ENCODE data around the gene CRYAB.

CRYAB gene

DNA sequence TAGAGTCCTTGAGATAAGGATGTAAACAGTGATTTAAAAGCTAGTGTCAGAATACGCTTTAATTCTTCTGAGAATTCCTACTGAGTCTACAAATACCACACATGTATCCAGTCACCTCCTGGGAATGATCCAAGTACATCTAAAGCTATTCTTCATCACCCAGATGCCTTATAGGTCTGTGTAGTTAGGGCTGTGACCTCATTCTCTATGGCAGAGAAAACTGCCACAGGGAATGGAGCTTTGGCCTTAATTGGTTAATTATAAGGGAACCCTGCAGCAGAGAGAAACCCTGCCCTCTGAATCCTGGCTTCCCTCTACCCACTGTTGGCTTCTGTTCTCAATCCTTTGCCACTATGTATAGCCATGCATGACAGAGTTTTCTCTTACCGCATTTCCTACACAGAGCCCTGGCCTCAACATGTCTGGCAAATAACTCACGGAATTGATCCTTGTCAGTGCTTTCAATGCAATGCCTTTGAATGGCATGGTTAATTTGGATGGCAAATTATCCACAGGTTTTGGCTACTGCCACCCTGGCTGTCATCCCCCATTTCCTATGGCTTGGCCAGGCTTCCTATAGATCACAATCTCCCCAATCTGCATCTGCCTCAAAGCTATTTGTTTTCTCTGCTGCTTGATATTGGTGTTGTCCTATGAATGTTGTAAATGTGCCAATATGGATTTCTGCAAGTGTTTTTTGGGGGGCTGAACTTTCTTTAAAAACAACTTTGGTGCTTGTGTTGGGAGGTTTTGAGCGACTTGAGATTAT is 28.4 kb upstream of the CRYAB start:
- TF ChIP-seq, protein P1, sequence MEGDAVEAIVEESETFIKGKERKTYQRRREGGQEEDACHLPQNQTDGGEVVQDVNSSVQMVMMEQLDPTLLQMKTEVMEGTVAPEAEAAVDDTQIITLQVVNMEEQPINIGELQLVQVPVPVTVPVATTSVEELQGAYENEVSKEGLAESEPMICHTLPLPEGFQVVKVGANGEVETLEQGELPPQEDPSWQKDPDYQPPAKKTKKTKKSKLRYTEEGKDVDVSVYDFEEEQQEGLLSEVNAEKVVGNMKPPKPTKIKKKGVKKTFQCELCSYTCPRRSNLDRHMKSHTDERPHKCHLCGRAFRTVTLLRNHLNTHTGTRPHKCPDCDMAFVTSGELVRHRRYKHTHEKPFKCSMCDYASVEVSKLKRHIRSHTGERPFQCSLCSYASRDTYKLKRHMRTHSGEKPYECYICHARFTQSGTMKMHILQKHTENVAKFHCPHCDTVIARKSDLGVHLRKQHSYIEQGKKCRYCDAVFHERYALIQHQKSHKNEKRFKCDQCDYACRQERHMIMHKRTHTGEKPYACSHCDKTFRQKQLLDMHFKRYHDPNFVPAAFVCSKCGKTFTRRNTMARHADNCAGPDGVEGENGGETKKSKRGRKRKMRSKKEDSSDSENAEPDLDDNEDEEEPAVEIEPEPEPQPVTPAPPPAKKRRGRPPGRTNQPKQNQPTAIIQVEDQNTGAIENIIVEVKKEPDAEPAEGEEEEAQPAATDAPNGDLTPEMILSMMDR (IDR thresholded peaks at IDR 0.05; ENCODE audit: borderline replicate concordance, insufficient read depth, low read depth, low read length), result no peak
- no peak overlapping the region for H3K4me3 ChIP-seq (ENCODE audit: low read depth, low read length)

DNA sequence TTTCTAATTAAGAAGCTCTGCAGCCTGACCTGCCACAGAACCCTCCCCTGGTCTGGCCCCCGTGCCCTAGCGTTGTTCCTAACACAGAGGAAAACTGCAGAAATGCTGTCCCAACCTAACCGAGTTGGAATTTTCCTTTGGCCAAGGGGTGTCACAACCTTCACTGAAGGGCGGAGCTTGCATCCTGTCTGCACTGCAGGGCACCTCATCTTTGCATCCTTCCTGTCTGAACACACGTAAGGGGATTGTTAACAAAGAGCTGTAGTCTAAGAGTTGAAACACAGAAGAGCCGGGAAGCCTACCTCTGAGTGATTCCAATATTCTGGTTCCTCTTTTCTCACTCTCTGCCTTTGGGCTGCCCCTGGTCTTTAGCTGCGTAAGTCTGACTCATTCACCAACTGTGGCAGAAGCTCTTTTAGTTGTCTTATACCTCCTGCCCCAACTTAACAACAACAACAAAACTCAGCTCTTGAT is 27.2 kb upstream of the CRYAB start:
- H3K4me3 ChIP-seq (ENCODE audit: low read depth, low read length), result no peak overlapping the region
- TF ChIP-seq, protein P1 (IDR thresholded peaks at IDR 0.05; ENCODE audit: borderline replicate concordance, insufficient read depth, low read depth, low read length), result no peak

DNA sequence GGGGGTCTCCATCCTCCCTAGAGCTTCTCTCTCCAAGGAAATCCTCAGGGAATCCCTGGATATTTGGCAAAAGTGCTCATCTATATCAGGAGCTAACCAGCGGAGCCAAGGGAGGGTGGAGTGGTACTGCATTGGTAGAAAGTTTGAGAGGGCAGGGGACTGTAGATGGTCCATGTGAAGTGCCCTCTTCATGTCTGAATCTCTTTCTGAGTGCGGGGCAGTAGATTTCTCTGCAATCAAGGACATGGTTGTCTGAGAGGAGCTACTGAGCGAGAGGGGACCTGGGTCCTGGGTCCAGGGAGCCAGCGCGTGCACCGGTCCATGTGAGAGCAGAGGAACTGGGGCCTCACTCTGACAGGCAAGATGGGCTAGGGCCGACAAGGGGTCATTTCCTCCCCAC is 26.3 kb upstream of the CRYAB start:
- TF ChIP-seq, protein P1 (IDR thresholded peaks at IDR 0.05; ENCODE audit: borderline replicate concordance, insufficient read depth, low read depth, low read length), result no peak
- peak overlapping the region; percentile 63 for H3K4me3 ChIP-seq (ENCODE audit: low read depth, low read length)

DNA sequence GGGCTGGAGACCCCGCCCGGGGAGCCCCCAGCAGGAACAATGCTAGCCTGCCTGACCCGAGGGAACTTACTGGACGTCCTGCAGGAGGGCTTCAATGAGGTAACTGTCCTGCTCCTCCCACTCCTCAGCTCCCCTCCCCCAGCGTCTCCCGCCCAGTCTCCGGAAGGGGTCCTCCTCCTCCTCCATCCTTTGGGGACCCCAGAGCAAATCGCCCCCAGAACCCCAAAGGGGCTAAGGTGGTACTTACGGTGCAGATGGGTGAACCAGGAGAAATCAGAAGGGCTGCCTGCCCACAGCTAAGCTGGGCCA is 25.8 kb upstream of the CRYAB start:
- H3K4me3 ChIP-seq (ENCODE audit: low read depth, low read length), result peak overlapping the region; percentile 63
- TF ChIP-seq, protein P1 (IDR thresholded peaks at IDR 0.05; ENCODE audit: borderline replicate concordance, insufficient read depth, low read depth, low read length), result no peak

DNA sequence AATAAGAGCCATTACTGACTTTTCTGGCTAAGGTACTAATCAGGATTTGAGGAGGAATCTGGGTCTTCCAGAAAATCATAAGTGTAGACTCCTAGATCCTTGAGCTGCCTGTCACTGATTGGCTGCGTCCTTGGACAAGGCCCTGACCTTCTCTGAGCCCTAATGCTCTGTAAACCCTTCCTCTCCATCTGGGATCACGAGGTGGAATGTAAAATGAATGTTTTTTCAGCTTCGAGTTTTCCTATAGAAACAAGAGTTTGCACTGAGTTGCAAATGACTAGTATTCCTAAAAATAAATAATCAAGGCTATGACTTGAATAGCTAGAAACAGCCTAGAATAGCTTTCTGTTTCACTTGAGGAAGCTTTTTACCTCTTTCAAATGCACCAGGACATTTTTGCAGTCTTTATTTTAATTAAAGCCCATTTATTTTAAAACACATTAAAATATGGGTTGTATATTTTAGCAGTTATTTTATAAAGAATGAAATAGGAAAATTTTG is 24.5 kb upstream of the CRYAB start:
- no peak overlapping the region for H3K4me3 ChIP-seq (ENCODE audit: low read depth, low read length)
- TF ChIP-seq, protein P1 (IDR thresholded peaks at IDR 0.05; ENCODE audit: borderline replicate concordance, insufficient read depth, low read depth, low read length), result no peak

DNA sequence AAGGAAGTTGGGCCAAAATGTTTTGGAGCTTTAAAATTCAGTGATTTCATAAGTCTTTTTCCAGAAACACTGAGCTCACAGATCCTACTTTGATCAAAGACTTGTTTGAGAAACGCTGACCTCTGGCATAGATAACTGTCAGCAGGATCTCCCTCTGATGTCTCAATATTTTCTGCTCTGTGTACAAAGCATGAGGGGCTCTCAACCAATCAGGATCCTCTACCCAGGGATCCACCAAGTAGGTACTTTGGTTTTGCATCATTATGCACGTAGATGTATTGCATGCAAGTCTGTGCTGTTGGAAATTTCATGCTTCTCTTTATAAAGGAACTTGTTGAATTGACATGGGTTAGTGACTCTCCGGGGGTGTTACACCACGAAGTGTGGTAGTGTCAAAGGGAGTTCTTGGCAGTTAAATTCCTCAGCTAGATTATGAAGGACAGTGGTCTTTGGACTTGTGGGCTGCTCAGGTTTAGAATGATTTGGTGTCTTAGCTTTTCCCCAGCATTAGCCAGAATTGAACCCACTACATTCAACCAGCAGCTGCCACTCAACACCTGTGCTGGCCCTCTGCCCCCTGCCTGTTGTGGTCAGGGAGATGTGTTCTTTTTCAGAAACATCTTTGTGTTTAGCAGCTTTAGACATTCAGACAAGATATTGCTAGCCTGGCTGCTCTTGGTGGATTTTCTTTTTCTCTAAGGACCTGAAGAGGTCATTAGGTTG is 23.9 kb upstream of the CRYAB start:
- no peak overlapping the region for H3K4me3 ChIP-seq (ENCODE audit: low read depth, low read length)
- TF ChIP-seq, protein P1 (IDR thresholded peaks at IDR 0.05; ENCODE audit: borderline replicate concordance, insufficient read depth, low read depth, low read length), result no peak

All from GM12875 (cell line).